HL-60 (cell line): ENCODE measurements around the gene ACTR3C.
"Not testable (repeated sequence)": the region's sequence is repeated elsewhere in the genome, so short reads cannot be mapped to it uniquely, and the experiment has no call there.

ENCODE experiments used
- POLR2AphosphoS5 ChIP-seq: IDR thresholded peaks from 2 replicates; pipeline ENCODE4 v1.6.1; 2012; ENCODE audit warnings: low read depth
- SPI1 ChIP-seq: IDR thresholded peaks from 2 replicates; pipeline ENCODE4 v1.6.1; 2012; ENCODE audit warnings: low read depth, mild to moderate bottlenecking, borderline replicate concordance
- TF ChIP-seq, protein P1 (sequence below): IDR thresholded peaks from one replicate; pipeline ENCODE4 v1.5.1; 2011; ENCODE audit warnings: low read length, control low read depth, inconsistent platforms; ENCODE audit not compliant: insufficient read depth
- TF ChIP-seq, protein P2 (sequence below): IDR thresholded peaks from 2 replicates; pipeline ENCODE4 v1.6.1; 2012; ENCODE audit warnings: low read depth; ENCODE audit not compliant: insufficient replicate concordance

DNA sequence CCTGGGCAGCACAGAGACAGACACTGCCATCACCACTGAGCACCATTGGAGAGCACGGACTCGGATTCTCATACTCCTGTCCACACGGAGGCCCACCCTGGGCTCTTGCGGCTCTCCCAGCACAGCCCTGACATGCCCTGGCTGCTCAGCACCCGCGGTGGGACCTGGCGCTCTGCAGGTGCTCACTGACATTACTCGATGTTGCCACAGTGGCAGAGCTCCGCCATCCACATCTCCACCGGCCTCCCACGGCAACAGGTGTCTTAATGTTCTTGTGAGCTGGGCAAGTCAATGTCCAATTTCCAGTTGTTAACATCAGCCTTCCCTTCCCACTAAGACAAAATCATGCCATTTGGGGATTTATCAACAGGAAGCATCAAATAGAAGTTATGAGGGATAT is 45.0 kb downstream of the ACTR3C start:
- TF ChIP-seq, protein P1, sequence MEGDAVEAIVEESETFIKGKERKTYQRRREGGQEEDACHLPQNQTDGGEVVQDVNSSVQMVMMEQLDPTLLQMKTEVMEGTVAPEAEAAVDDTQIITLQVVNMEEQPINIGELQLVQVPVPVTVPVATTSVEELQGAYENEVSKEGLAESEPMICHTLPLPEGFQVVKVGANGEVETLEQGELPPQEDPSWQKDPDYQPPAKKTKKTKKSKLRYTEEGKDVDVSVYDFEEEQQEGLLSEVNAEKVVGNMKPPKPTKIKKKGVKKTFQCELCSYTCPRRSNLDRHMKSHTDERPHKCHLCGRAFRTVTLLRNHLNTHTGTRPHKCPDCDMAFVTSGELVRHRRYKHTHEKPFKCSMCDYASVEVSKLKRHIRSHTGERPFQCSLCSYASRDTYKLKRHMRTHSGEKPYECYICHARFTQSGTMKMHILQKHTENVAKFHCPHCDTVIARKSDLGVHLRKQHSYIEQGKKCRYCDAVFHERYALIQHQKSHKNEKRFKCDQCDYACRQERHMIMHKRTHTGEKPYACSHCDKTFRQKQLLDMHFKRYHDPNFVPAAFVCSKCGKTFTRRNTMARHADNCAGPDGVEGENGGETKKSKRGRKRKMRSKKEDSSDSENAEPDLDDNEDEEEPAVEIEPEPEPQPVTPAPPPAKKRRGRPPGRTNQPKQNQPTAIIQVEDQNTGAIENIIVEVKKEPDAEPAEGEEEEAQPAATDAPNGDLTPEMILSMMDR: not testable (repeated sequence)
- not testable (repeated sequence) for TF ChIP-seq SPI1, POLR2AphosphoS5
- TF ChIP-seq, protein P2, sequence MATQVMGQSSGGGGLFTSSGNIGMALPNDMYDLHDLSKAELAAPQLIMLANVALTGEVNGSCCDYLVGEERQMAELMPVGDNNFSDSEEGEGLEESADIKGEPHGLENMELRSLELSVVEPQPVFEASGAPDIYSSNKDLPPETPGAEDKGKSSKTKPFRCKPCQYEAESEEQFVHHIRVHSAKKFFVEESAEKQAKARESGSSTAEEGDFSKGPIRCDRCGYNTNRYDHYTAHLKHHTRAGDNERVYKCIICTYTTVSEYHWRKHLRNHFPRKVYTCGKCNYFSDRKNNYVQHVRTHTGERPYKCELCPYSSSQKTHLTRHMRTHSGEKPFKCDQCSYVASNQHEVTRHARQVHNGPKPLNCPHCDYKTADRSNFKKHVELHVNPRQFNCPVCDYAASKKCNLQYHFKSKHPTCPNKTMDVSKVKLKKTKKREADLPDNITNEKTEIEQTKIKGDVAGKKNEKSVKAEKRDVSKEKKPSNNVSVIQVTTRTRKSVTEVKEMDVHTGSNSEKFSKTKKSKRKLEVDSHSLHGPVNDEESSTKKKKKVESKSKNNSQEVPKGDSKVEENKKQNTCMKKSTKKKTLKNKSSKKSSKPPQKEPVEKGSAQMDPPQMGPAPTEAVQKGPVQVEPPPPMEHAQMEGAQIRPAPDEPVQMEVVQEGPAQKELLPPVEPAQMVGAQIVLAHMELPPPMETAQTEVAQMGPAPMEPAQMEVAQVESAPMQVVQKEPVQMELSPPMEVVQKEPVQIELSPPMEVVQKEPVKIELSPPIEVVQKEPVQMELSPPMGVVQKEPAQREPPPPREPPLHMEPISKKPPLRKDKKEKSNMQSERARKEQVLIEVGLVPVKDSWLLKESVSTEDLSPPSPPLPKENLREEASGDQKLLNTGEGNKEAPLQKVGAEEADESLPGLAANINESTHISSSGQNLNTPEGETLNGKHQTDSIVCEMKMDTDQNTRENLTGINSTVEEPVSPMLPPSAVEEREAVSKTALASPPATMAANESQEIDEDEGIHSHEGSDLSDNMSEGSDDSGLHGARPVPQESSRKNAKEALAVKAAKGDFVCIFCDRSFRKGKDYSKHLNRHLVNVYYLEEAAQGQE: not testable (repeated sequence)
